HG02678 (cell line): Measurements from ENCODE around the gene PHLDB3.

Experiments used
- ATAC-seq: cut with Tn5 transposase; IDR thresholded peaks from one replicate; pipeline ENCODE4 v1.9.1; 2021; ENCODE audit warnings: mild to moderate bottlenecking, moderate library complexity; ENCODE audit not compliant: unreplicated experiment

The PHLDB3 gene

DNA sequence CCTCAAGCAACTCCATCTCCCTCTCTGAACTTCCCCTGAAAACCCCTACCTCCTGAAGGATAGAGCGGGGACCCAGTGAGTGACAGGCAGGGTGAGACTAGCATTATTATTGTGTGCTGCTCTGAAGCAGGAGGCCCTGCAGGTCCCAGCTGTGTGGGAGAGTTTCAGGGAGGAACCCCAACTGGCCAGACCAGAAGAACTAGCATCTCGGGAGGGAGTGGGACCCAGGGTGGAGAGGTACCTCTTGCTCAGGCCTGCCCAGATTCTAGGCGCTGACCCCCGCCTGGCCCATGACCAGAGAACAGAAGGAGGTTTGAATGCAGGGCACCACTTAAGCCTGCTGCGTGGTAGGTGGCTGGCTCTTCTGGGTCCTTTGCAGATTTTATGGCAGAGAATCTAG is 33.5 kb downstream of the PHLDB3 start:
- no peak for ATAC-seq

- no peak for ATAC-seq
Observed at GRCh38 chr19:43470288-43470687, 34.3 kb downstream of the PHLDB3 start.

- no peak for ATAC-seq
Observed at GRCh38 chr19:43469160-43469480, 35.4 kb downstream of the PHLDB3 start.

DNA sequence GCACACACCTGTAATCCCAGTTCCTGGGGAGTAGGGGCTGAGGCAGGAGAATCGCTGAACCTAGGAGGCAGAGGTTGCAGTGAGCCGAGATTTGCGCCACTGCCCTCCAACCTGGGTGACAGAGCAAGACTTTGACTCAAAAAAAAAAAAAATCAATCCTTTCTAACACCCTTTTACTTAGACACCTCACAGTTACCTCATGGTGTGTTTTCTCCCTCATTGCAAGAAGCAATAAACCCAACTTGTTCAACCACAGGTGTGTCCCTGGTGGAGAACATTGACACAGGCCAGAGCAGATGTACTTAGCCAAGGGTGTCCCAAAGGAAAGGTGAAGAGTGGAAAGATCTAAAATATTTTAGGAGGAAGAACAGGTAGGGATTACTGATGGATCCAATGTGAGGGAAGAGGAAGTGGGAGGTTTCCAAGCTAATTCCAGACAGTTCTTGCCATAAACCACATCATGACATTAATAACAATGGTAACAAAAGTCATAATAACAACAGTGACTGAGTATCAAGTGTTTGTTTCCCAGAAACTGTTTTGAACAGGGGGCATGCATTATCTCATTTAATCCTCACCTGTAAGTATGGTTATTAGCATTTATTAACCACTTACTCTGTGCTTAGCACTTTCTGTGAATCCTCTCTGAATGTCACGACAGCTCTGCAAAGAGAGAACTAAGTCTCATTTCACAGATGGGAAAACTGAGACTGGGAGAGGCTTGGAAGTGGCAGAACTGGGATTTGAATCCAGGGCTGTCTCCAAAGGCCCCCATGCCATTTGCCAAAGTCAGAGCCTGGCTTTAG is 36.0 kb downstream of the PHLDB3 start:
- no peak for ATAC-seq

DNA sequence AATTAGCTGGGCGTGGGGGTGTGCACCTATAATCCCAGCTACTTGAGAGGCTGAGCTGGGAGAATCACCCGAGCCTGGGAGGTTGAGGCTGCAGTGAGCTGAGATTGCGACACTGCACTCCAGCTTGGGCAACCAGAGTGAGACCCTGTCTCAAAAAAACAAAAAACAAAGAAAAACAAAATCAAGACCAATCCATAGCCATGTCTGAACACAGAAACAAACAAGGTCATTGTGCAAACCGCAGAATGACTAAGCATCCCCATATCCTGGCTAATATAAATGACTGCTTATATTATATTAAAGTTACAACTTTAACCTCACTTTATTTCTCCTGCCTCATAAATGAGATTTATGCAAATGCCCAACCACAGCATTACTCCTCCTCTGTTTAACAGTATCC is 36.8 kb downstream of the PHLDB3 start:
- ATAC-seq: no peak

DNA sequence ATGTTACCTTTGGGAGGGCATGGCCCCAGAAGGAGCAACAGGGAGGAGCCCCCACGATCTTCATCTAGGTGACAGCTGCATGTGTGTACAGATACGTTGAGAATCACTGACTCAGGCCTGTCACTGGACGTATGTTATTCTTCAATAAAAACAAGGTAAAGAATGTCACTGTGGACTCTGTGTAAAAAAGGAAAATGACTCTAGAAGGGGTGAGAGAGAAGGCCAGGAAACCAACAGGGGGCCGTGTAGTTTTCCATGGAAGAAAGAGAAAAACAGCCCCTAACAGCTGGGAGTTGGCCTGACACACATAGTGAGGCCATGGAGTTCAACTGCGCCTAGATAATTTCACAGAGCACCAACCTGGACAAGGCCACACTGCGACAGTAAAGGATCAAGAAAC is 37.3 kb downstream of the PHLDB3 start:
- ATAC-seq: no peak

GRCh38 chr19:43466793-43467192 is 37.8 kb downstream of the PHLDB3 start:
- ATAC-seq: no peak

- ATAC-seq: no peak
Observed at GRCh38 chr19:43465468-43466120, 39.0 kb downstream of the PHLDB3 start, which contains the start of gene LYPD3. Gene LYPD3 (minus strand): TSS chr19:43465608. CDS start chr19:43465571, 37 bp downstream.

GRCh38 chr19:43464134-43464775 is 40.3 kb downstream of the PHLDB3 start:
- peak; percentile 37 for ATAC-seq

- peak; percentile 85 for ATAC-seq
Observed at GRCh38 chr19:43463381-43464133, 41.0 kb downstream of the PHLDB3 start.

GRCh38 chr19:43462785-43463380 is 41.7 kb downstream of the PHLDB3 start:
- ATAC-seq: no peak

- no peak for ATAC-seq
Observed at GRCh38 chr19:43462383-43462782, 42.2 kb downstream of the PHLDB3 start.

- ATAC-seq: no peak
Observed at GRCh38 chr19:43461303-43461702, 43.2 kb downstream of the PHLDB3 start.

DNA sequence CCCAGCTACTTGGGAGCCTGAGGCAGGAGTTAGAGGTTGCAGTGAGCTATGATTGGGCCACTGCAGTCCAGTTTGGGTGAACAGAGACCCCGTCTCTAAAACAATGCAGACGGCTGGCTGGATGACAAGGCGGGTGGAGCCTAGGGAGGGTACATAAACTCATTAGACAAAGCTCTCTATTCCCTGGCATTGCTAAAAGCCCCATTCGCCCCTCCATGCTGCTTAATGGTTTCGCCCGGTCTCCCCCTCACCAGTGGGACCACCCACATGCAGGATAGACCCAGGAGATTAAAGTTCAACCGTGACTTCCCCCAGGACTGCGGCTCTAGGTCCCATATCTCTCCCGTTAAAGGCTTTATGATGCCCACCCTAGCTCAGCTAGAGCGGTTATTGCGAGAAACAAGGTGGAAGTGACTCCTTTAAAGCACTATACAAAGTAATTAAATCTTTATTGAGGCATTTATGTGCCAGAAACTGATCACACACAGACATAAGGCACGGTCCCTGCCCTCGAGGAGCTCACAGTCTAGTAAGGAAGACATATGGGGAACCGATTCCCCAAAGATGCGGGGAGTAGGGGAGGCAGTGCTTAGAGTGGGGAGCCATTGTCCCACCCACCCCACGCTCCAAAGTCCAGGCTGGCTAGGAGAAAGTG is 44.1 kb downstream of the PHLDB3 start:
- ATAC-seq: no peak

- ATAC-seq: no peak
Observed at GRCh38 chr19:43457809-43458208, 46.7 kb downstream of the PHLDB3 start.

- ATAC-seq: no peak
Observed at GRCh38 chr19:43455321-43456113, 49.0 kb downstream of the PHLDB3 start.

DNA sequence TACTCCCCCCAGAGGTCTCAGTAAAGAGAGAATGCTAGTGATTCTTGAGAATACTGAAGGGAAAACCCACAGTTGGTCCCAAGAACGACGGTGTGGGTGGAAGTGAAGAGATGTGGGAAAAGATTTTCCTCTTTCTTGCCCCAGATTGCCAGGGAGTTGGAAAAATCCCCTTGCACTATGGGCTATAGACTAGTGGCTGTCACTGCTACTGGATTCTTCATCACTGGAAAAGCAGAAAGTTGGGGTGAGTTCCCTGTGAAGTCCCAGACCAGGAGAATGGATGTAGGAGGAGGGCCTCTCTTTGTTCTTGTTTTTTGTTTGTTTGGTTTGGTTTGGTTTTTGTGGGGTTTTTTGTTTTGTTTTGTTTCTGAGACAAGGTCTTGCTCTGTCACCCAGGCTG is 50.5 kb downstream of the PHLDB3 start:
- no peak for ATAC-seq

DNA sequence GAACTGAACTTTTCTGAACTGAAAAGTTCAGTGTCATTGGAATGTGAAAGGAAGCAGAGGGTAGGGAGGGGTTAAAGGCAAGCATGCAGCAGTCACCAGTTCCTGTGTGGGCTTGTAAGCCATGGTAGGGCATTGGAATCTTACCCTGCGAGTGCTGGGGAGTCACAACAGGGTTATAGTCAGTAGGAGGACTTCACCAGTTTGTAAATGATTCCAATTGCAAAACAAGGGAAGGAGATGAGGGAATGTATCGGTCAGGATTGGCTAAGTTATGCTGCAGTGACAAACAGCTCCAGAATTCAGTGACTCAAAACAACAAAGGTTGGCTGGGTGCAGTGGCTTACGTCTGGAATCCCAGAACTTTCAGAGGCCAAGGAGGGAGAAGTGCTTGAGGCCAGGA is 52.0 kb downstream of the PHLDB3 start:
- ATAC-seq: no peak

- no peak for ATAC-seq
Observed at GRCh38 chr19:43450545-43450997, 54.0 kb downstream of the PHLDB3 start.

- ATAC-seq: no peak
Observed at GRCh38 chr19:43447655-43448054, 56.9 kb downstream of the PHLDB3 start.
